HG03354 (cell line): ENCODE data around the gene ZNF277.

Source experiments
- ATAC-seq: cut with Tn5 transposase; IDR thresholded peaks from one replicate; pipeline ENCODE4 v1.9.1; 2021; ENCODE audit warnings: mild to moderate bottlenecking; ENCODE audit not compliant: unreplicated experiment, poor library complexity, severe bottlenecking

Gene ZNF277

GRCh38 chr7:112183266-112183665 lies 23.2 kb upstream of the ZNF277 start:
- no peak for ATAC-seq

- ATAC-seq, result no peak
Observed at GRCh38 chr7:112184455-112184854, 22.0 kb upstream of the ZNF277 start.

DNA sequence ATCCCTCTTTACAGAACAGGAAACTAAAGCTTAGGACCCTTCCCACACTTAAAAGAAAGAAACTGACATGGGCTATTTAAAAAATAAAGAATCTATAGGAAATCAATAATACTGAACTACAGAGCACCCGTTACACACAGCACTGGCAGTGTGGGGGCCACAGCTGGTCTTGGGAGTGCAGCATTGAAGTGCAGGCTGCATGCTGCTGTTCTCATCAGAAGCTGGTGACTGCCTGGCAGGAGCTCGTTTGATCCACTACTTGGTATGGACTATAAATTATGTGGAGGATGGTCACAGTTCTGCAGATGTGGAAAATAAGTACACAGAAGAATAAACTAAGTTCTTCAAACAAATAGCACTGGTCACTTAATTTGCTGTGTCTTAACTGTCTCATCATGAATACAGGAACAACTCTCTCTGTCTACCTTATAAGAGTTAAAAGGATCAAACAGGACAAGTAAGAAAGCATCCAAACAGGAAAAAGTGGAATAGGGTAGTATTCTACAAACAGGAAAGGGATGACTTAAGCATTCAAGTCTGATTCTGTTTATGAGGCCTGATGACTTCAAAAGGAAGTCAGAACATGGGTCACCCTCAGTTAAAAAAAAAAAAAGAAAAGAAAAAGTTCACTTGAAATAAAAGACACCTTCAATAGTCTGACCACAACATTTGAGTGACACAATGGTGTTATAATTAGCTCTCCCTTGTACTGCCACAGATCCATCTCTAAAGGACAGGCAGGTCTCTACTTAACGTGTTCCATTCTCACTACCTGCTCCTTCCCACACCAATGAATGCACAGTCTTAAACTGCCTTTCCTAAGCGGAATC lies 21.3 kb upstream of the ZNF277 start:
- no peak for ATAC-seq

DNA sequence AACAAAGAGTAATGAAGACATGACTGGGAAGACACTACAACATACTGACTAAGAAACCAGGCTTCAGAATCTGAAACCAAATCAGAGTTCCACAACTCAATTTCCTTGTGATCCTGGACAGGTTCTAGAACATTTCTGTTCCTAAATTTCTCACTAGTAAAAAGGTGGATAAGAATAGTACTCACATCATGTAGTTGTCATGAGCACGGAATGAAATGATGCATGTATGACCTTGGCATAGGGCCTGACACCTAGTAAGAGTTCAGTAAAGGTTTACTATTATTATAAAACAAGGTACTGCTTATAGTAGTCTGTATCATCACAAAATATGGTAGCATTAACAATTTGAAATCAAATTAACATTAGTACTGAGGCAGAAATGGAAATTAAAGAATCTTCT lies 20.2 kb upstream of the ZNF277 start:
- no peak for ATAC-seq

DNA sequence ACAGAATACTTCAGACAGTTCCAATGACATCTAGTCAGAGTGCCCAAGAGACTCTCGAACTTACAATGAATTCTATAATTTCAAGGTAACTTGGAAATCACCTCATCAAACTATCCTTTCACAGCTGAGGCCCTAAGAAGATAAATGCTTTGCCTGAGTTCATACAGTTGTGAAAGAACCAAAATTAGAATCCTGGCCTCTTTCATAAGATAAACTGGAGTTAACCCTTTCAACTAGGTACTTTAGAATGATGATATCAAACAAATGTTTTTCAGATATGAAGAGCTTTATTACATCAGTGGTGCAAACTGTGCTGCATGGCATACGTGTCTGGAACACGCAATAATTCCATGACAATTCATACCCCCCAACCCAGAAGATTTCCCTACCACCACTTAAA lies 18.2 kb upstream of the ZNF277 start:
- ATAC-seq, result no peak

DNA sequence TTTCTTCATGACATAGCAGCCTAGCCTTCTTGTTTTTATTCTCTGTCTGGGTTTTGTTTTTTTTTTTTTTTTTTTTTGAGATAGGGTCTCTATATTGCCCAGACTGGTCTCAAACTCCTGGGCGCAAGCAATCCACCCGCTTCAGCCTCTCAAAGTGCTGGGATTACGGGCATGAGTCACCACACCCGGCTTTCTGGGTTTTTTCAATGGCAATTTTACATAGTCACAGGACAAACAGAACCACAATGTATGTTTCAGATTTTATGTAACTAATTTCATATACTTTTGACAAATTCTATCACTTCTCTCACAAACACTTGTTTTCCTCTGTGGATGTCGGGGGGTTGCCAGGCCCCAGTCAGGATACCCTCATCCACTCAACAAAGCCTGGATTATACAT lies 16.8 kb upstream of the ZNF277 start:
- no peak for ATAC-seq

GRCh38 chr7:112190120-112190519 lies 16.4 kb upstream of the ZNF277 start:
- ATAC-seq, result no peak

DNA sequence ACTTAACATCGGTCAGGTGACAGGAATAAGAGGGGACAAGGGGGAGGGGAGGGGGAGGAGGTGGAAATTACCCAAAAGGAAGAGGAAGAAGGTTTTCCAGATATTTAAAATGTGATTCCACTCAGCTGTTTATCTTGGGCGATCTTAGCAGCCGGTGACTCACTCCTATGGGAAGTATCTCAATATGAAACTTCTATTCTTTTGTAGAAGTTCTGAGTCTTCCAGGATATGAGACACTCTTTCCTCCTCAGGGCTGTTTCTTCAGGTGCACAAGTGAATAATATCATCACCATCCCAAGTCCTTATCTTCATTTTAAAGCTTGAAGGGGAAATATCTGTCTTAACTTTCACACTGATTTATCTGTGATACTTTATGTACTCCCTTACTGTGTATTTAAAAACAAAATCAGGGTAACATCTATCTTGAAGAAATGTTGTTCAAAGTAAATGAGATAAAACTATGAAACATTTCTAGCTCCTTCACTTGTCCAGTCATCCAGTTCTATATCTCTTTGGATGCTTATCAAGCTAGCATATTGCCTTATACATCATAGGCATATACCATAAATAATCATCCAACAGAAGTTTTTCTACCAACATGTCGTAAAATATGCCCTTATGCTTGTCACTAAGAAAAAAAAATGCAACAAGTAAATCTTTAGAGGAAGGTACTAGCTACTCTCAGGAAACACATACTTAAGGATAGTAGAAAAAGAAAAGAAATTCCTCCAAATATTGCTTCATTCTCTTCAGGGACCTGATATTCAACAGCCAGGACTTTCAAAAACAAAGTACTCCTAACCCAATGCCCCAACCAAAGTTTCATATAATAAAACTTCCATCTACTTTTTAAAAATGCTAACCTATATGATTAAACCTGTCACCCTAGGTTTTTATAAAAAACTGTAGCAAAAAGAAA lies 14.0 kb upstream of the ZNF277 start:
- ATAC-seq, result no peak

- ATAC-seq, result no peak
Observed at GRCh38 chr7:112193915-112194502, 12.5 kb upstream of the ZNF277 start.

GRCh38 chr7:112195717-112196116 lies 10.8 kb upstream of the ZNF277 start:
- ATAC-seq, result no peak

DNA sequence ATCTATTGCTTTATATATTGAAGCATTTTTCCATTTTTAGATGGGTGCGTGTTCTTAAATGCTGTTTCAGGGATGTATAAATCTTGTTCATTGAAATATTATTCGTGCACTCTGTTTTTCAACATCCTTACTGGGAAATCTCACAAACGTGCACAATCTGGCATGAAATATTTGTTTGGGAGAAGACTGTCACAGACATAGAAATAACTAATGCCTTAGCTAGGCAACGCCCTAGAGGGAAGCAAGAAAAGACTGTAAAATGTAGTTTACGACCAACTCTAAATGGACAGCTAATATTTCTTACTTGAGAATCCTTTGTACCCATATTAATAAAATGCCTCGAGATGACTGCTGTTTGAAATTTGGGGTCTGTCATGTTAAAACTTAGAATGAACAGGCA lies 9.2 kb upstream of the ZNF277 start:
- no peak for ATAC-seq

DNA sequence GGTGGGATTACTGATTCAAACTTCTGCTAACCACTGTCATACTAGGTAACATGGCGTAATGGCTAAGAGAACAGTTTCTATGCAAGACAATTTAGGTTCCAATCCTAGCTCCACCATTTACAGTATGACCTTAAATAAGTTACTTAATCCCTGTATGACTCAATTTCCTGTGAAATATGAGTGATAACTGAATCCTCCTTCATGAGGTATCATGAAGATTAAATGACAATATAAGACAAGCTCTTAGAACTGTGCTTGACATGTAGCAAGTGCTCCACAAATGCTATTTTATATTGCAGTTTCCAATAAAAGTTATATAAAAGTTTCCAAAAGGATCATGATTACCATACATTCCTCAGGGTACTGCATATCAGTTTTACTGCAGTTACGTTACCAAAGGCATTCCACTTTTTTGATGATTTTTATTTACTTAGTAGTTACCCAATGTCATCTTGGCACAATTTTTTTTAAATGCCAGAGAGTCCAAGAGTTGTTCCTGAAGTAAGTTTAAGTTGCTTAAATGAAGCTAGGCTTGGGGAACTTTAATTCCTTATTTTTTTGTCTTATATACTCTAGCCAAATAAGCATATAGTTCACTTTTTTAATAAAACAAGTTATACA lies 7.3 kb upstream of the ZNF277 start:
- no peak for ATAC-seq

GRCh38 chr7:112199672-112200071 lies 6.8 kb upstream of the ZNF277 start:
- no peak for ATAC-seq

DNA sequence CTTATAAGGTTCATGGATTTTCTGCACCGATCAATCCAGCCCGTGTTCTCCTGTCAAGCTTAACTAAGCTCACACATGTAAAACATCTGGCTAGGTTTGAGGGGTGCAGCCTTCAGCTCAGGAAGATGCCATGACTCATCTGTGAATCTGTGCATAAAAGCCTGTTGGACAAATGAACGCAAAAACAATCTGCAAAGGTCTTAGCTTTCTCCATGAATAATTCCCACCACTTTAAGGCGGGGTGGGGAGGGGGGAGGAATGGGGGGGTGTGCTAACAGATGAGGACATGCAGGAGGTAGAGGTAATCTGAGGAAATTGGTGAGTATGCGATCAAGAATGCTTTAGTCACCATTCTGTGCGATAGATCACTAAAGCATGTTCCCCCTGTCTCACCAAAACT lies 5.1 kb upstream of the ZNF277 start:
- no peak for ATAC-seq

- no peak for ATAC-seq
Observed at GRCh38 chr7:112201839-112202238, 4.7 kb upstream of the ZNF277 start.

DNA sequence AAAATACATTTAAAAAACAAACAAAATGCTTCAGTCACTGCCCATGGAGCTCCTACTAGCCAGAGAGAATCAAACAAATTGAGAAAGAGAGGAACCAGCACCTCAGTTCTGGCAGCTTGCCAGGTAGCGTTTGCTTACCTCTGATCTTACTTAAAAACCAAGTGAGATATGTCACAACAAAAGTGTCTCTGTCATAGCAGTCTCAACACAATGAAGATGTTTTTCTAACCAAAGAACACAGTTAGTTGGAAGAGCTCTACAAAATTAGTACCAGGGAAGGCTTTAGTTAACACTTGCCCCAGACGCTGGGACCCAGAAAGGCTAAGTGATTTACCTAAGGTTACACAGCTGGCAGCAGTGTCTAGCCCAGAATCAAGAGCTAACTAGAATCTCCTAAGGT lies 3.7 kb upstream of the ZNF277 start:
- ATAC-seq, result no peak

- ATAC-seq, result no peak
Observed at GRCh38 chr7:112203365-112203739, 3.1 kb upstream of the ZNF277 start.

DNA sequence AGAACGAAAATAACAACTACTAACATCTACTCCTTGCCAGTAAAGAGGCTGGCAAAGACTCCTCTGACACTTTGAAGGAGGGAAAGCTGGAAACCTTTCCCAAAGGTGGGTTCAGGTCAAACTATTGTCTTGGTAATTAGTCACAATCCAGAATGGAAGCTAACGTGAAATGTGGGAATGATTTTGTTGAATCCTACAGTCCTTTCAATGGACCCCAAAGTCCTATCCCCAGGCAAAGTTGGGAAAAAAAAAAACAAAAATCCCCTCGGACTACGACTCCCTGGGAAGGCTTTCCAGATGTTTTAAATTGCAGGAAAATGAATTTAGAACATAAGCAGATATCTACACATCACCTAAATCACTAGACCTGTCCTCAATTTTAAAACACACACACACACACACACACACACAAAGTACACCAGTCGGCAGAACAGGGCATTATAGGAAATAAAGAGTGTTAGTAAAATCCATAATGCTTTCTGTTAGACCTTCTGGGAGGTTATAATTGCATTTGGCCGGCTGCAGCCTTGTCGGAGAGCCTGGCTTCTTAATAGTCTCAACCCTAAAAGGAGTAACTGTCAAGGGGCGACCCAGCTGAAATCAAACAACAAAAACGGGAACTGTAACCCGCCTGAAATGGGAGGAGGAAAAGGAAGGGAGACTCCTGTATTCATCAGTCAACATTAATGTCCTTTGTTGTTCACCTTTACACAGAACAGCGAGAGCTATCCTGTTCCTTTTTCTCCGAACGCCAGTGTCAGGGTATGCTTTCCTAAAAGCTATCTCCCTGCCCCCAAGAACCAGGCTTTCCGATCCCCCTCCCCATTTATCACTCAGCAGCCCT lies 1.8 kb upstream of the ZNF277 start:
- ATAC-seq, result no peak
